ENCODE results near the gene PERCC1. TPM values are rescaled to one million over a fixed set of nuclear protein-coding genes. Genes with fewer than 3 reads are reported as not detected.
"Not testable (repeated sequence)": the region's sequence is repeated elsewhere in the genome, so short reads cannot be mapped to it uniquely, and the experiment has no call there.

Gene PERCC1
- total and polyA plus RNA-seq, 3 donors from 2014 or later = 0.31 to 0.71 TPM; not detected in 1

- Histone ChIP-seq H3K27ac (no peak overlapping the region), H3K36me3 (ENCODE audit: low read depth, missing control alignments) (no peaks in the 10 kb centered on the region), H3K4me3 (no peak overlapping the region), H3K4me1 (peaks cover 7% of the 10 kb centered on the region), H3K9me3 (no peaks in the 10 kb centered on the region), H3K27me3 (no peaks in the 10 kb centered on the region)
- intact Hi-C loops (cut with DNase I; ENCODE audit: low total_unique reads) = no loop called here
- 87 to 89% methylated on average over 7 to 14 of the region's 14 CpGs for WGBS, 2 donors
- no peak for TF ChIP-seq POLR2A (IDR thresholded peaks at IDR 0.05)
- TF ChIP-seq, protein P1, sequence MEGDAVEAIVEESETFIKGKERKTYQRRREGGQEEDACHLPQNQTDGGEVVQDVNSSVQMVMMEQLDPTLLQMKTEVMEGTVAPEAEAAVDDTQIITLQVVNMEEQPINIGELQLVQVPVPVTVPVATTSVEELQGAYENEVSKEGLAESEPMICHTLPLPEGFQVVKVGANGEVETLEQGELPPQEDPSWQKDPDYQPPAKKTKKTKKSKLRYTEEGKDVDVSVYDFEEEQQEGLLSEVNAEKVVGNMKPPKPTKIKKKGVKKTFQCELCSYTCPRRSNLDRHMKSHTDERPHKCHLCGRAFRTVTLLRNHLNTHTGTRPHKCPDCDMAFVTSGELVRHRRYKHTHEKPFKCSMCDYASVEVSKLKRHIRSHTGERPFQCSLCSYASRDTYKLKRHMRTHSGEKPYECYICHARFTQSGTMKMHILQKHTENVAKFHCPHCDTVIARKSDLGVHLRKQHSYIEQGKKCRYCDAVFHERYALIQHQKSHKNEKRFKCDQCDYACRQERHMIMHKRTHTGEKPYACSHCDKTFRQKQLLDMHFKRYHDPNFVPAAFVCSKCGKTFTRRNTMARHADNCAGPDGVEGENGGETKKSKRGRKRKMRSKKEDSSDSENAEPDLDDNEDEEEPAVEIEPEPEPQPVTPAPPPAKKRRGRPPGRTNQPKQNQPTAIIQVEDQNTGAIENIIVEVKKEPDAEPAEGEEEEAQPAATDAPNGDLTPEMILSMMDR (IDR thresholded peaks at IDR 0.05) = no peak
- DNase-seq = no peak
These were observed 36.2 kb downstream of the PERCC1 start for GRCh38 chr16:1466968-1467521.

GRCh38 chr16:1468426-1468810 lies 37.5 kb downstream of the PERCC1 start:
- TF ChIP-seq, protein P1 (IDR thresholded peaks at IDR 0.05) = no peak
- no peak for TF ChIP-seq POLR2A (IDR thresholded peaks at IDR 0.05)
- intact Hi-C loops (cut with DNase I; ENCODE audit: low total_unique reads) = no loop called here
- 85 to 86% methylated on average over 22 of the region's 22 CpGs for WGBS, 2 donors
- no peak for DNase-seq
- Histone ChIP-seq H3K27ac (no peak overlapping the region), H3K27me3 (no peaks in the 10 kb centered on the region), H3K4me1 (peaks cover 7% of the 10 kb centered on the region), H3K36me3 (ENCODE audit: low read depth, missing control alignments) (no peaks in the 10 kb centered on the region), H3K4me3 (no peak overlapping the region), H3K9me3 (no peaks in the 10 kb centered on the region)

- DNase-seq; H3K4me3 ChIP-seq; H3K9me3 ChIP-seq; H3K27ac ChIP-seq; H3K36me3 ChIP-seq (ENCODE audit: low read depth, missing control alignments); H3K27me3 ChIP-seq; intact Hi-C loops (cut with DNase I; ENCODE audit: low total_unique reads): not testable (repeated sequence)
- H3K4me1 ChIP-seq = peaks cover 14% of the 10 kb centered on the region
- 68 to 76% methylated on average over 5 of the region's 5 CpGs for WGBS, 2 donors
These were observed 38.3 kb downstream of the PERCC1 start for GRCh38 chr16:1469141-1469540.

GRCh38 chr16:1469693-1470201 lies 38.9 kb downstream of the PERCC1 start:
- Histone ChIP-seq H3K9me3 (no peaks in the 10 kb centered on the region), H3K27ac (no peak overlapping the region), H3K27me3 (no peaks in the 10 kb centered on the region), H3K36me3 (ENCODE audit: low read depth, missing control alignments) (no peaks in the 10 kb centered on the region), H3K4me1 (peaks cover 14% of the 10 kb centered on the region), H3K4me3 (no peak overlapping the region)
- intact Hi-C loops (cut with DNase I; ENCODE audit: low total_unique reads) = no loop called here
- DNase-seq = no peak
- 79 to 87% methylated on average over 20 of the region's 20 CpGs for WGBS, 2 donors
- TF ChIP-seq, protein P1 (IDR thresholded peaks at IDR 0.05) = no peak
- TF ChIP-seq POLR2A (IDR thresholded peaks at IDR 0.05) = no peak

- Histone ChIP-seq H3K4me1 (peaks cover 14% of the 10 kb centered on the region), H3K4me3 (no peak overlapping the region)
These were observed 39.8 kb downstream of the PERCC1 start for GRCh38 chr16:1470481-1471251.

More at GRCh38 chr16:1470481-1471251, 39.8 kb downstream of the PERCC1 start:
- Histone ChIP-seq H3K9me3 (no peaks in the 10 kb centered on the region), H3K27me3 (no peaks in the 10 kb centered on the region), H3K36me3 (ENCODE audit: low read depth, missing control alignments) (no peaks in the 10 kb centered on the region), H3K27ac (no peak overlapping the region)
- 69 to 73% methylated on average over 11 to 14 of the region's 14 CpGs for WGBS, 2 donors
- no peak for TF ChIP-seq POLR2A (IDR thresholded peaks at IDR 0.05)
- TF ChIP-seq, protein P1 (IDR thresholded peaks at IDR 0.05) = no peak
- no peak for DNase-seq
- intact Hi-C loops (cut with DNase I; ENCODE audit: low total_unique reads) = no loop called here

Measured in testis (tissue), 3 donors.